CD1c-positive myeloid dendritic cell (primary cell): ENCODE results near the gene FREY1.

Experiments used
- DNase-seq: peaks from one replicate; pipeline ENCODE4 v3.0.0-alpha.2; 2016; ENCODE audit errors: extremely low spot score

Gene FREY1

GRCh38 chr11:45928535-45929215, 21.6 kb upstream of the FREY1 start:
- no peak for DNase-seq

DNA sequence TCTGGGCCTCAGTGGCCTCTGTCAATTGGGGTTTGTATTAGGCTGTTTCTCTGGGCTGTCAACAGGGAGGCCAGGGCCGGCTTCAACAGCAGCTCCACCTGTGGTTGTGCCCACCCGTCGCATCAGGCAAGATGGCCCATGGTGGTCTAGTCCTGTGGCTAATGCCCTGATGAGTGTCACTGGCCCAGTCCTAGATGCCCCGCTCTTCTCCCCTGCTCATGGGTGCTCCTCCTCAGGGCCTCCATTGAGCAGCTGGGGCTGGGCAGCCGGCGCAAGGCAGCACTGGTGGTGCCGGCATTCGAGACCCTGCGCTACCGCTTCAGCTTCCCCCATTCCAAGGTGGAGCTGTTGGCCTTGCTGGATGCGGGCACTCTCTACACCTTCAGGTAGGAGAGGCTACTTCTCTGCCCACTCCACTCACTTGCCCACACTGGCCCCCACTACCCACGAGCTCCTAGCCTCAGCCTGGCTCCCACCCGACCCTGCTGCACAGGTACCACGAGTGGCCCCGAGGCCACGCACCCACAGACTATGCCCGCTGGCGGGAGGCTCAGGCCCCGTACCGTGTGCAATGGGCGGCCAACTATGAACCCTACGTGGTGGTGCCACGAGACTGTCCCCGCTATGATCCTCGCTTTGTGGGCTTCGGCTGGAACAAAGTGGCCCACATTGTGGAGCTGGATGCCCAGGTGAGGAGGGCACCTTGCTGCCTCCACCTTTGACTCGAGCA, 20.8 kb upstream of the FREY1 start:
- DNase-seq = no peak

DNA sequence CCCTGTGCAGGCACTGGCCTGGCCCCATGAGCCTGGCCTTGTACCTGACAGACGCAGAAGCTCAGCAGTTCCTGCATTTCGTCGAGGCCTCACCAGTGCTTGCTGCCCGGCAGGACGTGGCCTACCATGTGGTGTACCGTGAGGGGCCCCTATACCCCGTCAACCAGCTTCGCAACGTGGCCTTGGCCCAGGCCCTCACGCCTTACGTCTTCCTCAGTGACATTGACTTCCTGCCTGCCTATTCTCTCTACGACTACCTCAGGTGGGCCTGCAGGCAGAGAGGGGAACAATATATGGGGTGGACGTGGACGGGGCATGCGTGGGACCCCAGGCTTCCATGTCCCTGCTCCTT, 20.2 kb upstream of the FREY1 start:
- DNase-seq = no peak

- no peak for DNase-seq
Measured at GRCh38 chr11:45926536-45927331, 19.7 kb upstream of the FREY1 start.

DNA sequence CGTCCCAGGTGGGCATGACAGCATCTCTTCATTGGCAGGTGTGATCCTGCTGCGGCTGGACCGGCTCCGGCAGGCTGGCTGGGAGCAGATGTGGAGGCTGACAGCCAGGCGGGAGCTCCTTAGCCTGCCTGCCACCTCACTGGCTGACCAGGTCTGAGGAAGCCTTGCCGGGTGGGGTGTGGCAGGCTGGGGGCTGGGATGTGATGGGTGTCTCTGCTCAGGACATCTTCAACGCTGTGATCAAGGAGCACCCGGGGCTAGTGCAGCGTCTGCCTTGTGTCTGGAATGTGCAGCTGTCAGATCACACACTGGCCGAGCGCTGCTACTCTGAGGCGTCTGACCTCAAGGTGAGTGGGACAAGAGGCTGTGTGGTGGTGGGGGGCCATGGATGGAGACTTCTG, 18.9 kb upstream of the FREY1 start:
- DNase-seq = no peak

DNA sequence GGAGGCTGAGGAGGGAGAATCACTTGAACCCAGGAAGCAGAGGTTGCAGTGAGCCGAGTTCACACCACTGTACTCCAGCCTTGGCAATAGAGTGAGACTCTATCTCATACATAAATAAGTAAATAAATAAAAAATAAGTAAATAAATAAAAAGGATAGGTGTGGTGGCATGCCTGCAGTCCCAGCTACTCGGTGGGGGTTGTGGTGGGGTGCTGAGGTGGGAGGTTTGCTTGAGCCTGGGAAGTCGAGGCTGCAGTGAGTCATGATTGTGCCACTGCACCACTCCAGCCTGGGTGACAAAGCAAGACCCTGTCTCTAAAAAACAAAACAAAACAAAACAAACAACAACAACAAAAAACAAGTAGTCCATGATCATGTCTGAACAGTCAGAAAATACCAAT, 18.5 kb upstream of the FREY1 start:
- DNase-seq = no peak

- DNase-seq = no peak
Measured at GRCh38 chr11:45924927-45925326, 17.9 kb upstream of the FREY1 start.

- no peak for DNase-seq
Measured at GRCh38 chr11:45924036-45924915, 17.2 kb upstream of the FREY1 start.

DNA sequence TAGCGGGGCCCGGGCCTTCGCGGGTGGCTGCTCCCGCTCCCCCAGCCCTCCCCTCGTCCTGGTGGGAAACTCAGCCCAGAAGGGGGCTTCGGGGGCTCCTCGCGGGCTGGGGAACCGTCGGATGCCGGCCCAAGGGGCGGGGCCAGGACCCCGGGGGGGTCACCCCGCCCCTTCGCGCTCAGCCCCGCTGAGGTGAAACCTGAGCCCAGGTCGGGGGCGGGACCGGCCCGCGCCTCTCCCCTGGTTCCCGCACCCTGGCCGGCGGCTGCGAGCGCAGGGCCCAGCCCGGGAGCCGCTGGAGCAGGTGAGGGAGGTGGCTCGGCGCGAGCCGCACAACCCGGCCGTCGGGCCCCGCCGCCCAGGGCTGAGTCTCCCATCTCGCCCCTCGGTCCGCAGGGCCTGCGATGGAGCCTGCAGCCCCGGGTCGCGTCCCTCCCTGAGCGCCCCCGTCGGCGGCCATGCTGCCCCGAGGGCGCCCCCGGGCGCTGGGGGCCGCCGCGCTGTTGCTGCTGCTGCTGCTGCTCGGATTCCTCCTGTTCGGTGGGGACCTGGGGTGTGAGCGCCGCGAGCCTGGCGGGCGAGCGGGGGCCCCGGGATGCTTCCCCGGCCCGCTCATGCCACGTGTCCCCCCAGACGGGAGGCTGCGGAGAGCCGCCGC, 15.5 kb upstream of the FREY1 start, which contains the start of gene LARGE2:
Gene LARGE2, plus strand, starts transcription at position 232 of the 658 bp plus-strand sequence. Its CDS starts 227 bp downstream, at position 459.
- no peak for DNase-seq

GRCh38 chr11:45921561-45922424, 14.7 kb upstream of the FREY1 start:
- DNase-seq = no peak

GRCh38 chr11:45920531-45921477, 13.7 kb upstream of the FREY1 start:
- no peak for DNase-seq

GRCh38 chr11:45919806-45920530, 12.9 kb upstream of the FREY1 start:
- DNase-seq = no peak

- DNase-seq = no peak
Measured at GRCh38 chr11:45918962-45919675, 12.0 kb upstream of the FREY1 start.

DNA sequence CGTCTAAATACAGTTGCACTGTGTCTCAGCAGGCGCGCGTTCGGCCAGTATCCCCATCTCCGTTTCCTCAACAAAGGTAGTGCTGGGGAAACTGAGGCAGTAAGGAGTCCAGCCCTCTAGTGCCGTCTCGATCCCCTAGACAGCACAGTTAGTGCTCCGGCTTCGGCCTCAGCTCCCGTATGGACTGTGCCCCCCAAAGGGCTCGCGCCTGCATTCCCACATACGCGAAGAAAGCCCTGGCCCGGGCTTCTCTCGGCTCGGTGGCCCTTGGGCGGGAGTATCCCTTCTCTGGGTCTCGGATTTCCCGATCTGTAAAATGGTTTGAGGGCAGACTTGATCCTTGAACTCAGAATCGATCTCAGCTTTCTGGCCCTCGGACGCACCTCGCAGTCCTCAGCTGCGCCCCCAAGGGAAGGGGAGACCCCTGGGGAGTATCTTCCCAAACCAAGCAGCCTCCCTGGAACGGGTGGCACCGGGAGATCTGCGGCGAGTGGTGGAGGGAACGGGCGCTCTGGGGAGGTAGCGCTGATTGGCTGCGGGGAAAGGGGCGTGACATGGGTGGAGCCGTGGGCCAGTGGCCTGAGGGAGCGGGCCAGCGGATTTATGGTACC, 11.4 kb upstream of the FREY1 start:
- peak; percentile 80 for DNase-seq

DNA sequence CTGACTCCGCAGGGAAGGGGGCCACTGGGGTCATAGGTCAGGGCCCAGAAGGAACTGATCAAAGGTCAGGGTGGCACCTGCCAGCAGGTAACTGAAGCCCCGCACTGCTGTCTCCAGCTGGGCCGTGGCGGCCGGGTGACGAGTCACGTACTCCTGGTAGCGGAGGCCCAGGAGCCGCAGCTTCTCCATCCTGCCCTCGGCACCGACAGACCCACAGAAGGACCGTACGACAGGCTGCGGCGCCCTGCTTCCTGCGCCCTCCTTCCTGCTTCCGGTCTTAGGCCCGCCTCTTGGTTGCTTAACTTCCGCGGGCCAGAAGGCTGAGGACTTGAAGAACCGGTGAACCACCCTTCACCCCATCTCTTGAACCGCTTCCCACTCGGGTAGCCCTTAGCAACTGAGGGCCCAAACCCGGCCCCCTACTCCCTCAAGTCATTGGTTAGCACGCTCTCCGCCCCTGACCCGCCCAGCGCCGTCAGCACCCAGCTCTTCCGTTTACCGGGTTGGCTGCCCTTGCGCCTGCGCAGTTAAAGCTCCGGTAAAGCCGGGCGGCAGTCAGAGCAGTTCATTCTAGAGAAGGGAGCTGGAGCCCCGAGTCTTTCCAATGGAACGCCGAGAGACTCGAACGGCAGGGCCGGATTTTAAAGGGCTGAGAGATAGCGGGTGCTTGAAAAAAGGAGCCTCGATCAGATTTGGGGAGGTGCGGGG, 10.7 kb upstream of the FREY1 start, which contains the start of gene PEX16:
Gene PEX16, minus strand, starts transcription at position 255 of the 708 bp plus-strand sequence. Its CDS starts 66 bp downstream, at position 189.
- DNase-seq = peak; percentile 98

DNA sequence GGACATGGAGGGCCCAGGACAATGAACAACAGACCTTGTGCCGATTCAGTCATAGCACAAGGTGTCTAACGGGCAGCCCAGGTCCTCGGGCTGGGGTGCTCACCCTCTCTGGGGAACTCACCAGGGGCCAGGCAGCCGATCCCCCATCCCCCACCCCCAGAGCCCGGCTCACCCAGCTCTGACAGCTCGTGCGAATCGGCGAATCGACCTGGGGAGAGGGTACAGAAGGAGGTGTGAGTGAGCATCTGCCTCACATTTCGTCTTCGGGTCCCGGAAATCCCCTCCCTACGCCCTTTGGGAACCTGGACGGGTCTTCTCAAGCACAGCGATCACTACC, 10.2 kb upstream of the FREY1 start:
- DNase-seq = no peak

- DNase-seq = no peak
Measured at GRCh38 chr11:45915446-45915845, 8.4 kb upstream of the FREY1 start.
